ENCODE results near the gene STPG2.

- TF ChIP-seq POLR2A (IDR thresholded peaks at IDR 0.05; ENCODE audit: low read length) (no peak), GATA1 (IDR thresholded peaks at IDR 0.05; ENCODE audit: low read depth, low read length) (no peak)
These were observed 478.5 kb downstream of the STPG2 start for GRCh38 chr4:97664741-97665140.

Measured in erythroblast (primary cell).